Measurements from ENCODE around the gene SSBP4. TPM values are rescaled to one million over a fixed set of nuclear protein-coding genes. Genes with fewer than 3 reads are reported as not detected.

SSBP4 gene
- total RNA-seq, 4 donors from 2014 or later = 28.8 to 42.0 (median 36.0) TPM

- intact Hi-C loops (cut with DNase I; ENCODE audit: low total_unique reads) = no loop called here
- no peak for DNase-seq (ENCODE audit: low spot score in 2 of 2)
- WGBS, 2 donors = 92 to 95% methylated on average over 13 of the region's 13 CpGs
- H3K4me3 ChIP-seq (ENCODE audit: low read depth, poor library complexity, severe bottlenecking) = no peak overlapping the region
- TF ChIP-seq CTCF (IDR thresholded peaks at IDR 0.05) (no peak), POLR2A (IDR thresholded peaks at IDR 0.05) (no peak)
These were observed 55.2 kb downstream of the SSBP4 start for GRCh38 chr19:18474366-18474887.

DNA sequence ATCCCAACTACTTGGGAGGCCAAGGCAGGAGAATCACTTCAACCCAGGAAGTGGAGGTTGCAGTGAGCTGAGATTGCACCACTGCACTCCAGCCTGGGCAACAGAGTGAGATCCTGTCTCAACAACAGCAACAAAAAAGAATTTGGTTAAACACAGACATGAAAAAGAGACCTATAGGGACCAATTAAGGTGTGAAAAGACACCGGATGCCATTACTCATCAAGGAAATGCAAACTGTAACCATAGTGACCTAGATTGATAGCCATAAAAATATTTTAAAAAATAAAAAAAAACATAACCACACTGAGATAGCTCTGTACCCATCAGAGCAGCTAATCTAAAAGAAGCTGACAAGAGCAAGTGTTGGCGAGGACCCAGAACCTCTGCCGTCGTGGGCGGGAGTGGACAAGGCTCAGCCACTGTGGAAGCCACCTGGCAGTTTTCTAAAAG, 55.8 kb downstream of the SSBP4 start:
- H3K4me3 ChIP-seq (ENCODE audit: low read depth, poor library complexity, severe bottlenecking) = no peak overlapping the region
- no peak for DNase-seq (ENCODE audit: low spot score in 2 of 2)
- TF ChIP-seq POLR2A (IDR thresholded peaks at IDR 0.05) = no peak
- no peak for TF ChIP-seq CTCF (IDR thresholded peaks at IDR 0.05)
- intact Hi-C loops (cut with DNase I; ENCODE audit: low total_unique reads) = no loop called here
- 65 to 75% methylated on average over 5 of the region's 5 CpGs for WGBS, 2 donors

DNA sequence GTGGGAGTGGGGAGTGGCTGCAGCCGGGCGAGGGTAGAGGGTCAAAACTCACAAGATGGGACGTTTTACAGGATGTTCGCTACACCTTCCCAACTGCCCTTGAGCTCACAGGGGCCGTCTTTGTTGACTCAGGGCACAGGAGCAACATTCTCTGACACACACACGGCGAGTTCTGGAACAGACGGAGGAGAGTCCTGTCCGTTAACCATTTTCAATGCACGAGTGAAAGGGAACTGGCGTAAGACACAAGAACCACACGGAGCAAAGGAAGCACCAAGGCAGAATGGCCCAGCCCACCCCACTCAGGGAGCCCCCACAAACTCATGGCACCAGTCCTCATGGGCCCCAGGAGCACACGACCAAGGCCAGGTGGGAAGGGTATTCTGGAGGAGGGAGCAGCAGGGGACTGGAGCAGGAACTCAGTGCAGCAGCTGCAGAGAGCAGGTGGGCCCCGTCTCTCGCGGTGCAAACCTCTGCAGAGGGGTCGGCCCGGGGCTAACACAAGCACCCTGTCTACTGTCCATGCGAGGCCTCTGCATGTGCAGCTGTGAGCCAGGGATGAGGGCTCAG, 56.6 kb downstream of the SSBP4 start:
- TF ChIP-seq POLR2A (IDR thresholded peaks at IDR 0.05) (no peak), CTCF (IDR thresholded peaks at IDR 0.05) (no peak)
- 83% methylated on average over 19 of the region's 19 CpGs for WGBS, 2 donors
- H3K4me3 ChIP-seq (ENCODE audit: low read depth, poor library complexity, severe bottlenecking) = no peak overlapping the region
- intact Hi-C loops (cut with DNase I; ENCODE audit: low total_unique reads) = no loop called here
- no peak for DNase-seq (ENCODE audit: low spot score in 2 of 2)

- WGBS, 2 donors = 72 to 76% methylated on average over 14 of the region's 14 CpGs
- TF ChIP-seq POLR2A (IDR thresholded peaks at IDR 0.05) (no peak), CTCF (IDR thresholded peaks at IDR 0.05) (no peak)
- intact Hi-C loops (cut with DNase I; ENCODE audit: low total_unique reads) = no loop called here
- no peak overlapping the region for H3K4me3 ChIP-seq (ENCODE audit: low read depth, poor library complexity, severe bottlenecking)
- no peak for DNase-seq (ENCODE audit: low spot score in 2 of 2)
These were observed 57.4 kb downstream of the SSBP4 start for GRCh38 chr19:18476507-18477041.

GRCh38 chr19:18477042-18477779, 58.0 kb downstream of the SSBP4 start:
- no peak for DNase-seq (ENCODE audit: low spot score in 2 of 2)
- WGBS, 2 donors = 66 to 73% methylated on average over 24 of the region's 24 CpGs
- no peak overlapping the region for H3K4me3 ChIP-seq (ENCODE audit: low read depth, poor library complexity, severe bottlenecking)
- no peak for TF ChIP-seq CTCF (IDR thresholded peaks at IDR 0.05)
- TF ChIP-seq POLR2A (IDR thresholded peaks at IDR 0.05) = no peak
- intact Hi-C loops (cut with DNase I; ENCODE audit: low total_unique reads) = no loop called here

Data from lower leg skin (tissue), 4 donors.